DND-41 (cell line): Measurements from ENCODE around the gene ARMC2.

ENCODE experiments used
- ATAC-seq: fragments of 200-7000 bp; cut with Tn5 transposase; 3 replicates; pipeline ENCODE4 v1.9.1; 2021; ENCODE audit warnings: low read depth; ENCODE audit not compliant: insufficient read depth
- DNase-seq: peaks from one replicate; pipeline ENCODE4 v3.0.0-alpha.2; 2020
- H2AFZ ChIP-seq: 2 replicates; pipeline ENCODE4 v1.6.0; 2012; ENCODE audit warnings: low read depth, low read length
- H3K27ac ChIP-seq: 2 replicates; pipeline ENCODE4 v1.5.1; 2012; ENCODE audit warnings: low read length, inconsistent platforms
- H3K27me3 ChIP-seq: fragments of 200-600 bp; sonication (generic); 2 replicates; pipeline ENCODE4 v1.6.0; 2012; ENCODE audit warnings: low read length, mild to moderate bottlenecking, inconsistent platforms; ENCODE audit not compliant: insufficient read depth, poor library complexity
- H3K36me3 ChIP-seq: 2 replicates; pipeline ENCODE4 v1.5.1; 2012; ENCODE audit warnings: low read length, inconsistent platforms; ENCODE audit not compliant: insufficient read depth
- H3K4me1 ChIP-seq: 2 replicates; pipeline ENCODE4 v1.5.1; 2012; ENCODE audit warnings: mild to moderate bottlenecking, low read length; ENCODE audit not compliant: insufficient read depth
- H3K4me2 ChIP-seq: 2 replicates; pipeline ENCODE4 v1.6.0; 2012; ENCODE audit warnings: mild to moderate bottlenecking, moderate library complexity, low read length, inconsistent platforms; ENCODE audit not compliant: insufficient read depth
- H3K4me3 ChIP-seq, 2 experiments: fragments of 200-600 bp in 1 of 2; shearing (Covaris generic) in 1 of 2; 2 replicates each; pipeline ENCODE4 v1.5.1; 2012 to 2016; ENCODE audit warnings: inconsistent platforms in 2 of 2, low read length in 2 of 2, mild to moderate bottlenecking in 2 of 2, low read depth in 1 of 2, moderate library complexity in 1 of 2
- H3K79me2 ChIP-seq: 2 replicates; pipeline ENCODE4 v1.6.0; 2012; ENCODE audit warnings: low read length, inconsistent platforms; ENCODE audit not compliant: insufficient read depth
- H3K9ac ChIP-seq: 2 replicates; pipeline ENCODE4 v1.6.0; 2012; ENCODE audit warnings: low read depth, mild to moderate bottlenecking, inconsistent platforms, low read length, moderate library complexity
- H3K9me3 ChIP-seq: 2 replicates; pipeline ENCODE4 v1.5.1; 2012; ENCODE audit warnings: low read length, moderate library complexity, mild to moderate bottlenecking, inconsistent platforms; ENCODE audit not compliant: insufficient read depth, severe bottlenecking
- H4K20me1 ChIP-seq: 2 replicates; pipeline ENCODE4 v1.6.0; 2012; ENCODE audit warnings: low read length; ENCODE audit not compliant: insufficient read depth
- EZH2 ChIP-seq: IDR thresholded peaks from 3 replicates; pipeline ENCODE4 v1.6.1; 2012; ENCODE audit warnings: borderline replicate concordance, low read depth, mild to moderate bottlenecking, moderate library complexity, low read length, inconsistent platforms; ENCODE audit not compliant: severe bottlenecking
- TF ChIP-seq, protein P1 (sequence below): IDR thresholded peaks from 2 replicates; pipeline ENCODE4 v1.5.1; 2012; ENCODE audit warnings: borderline replicate concordance, low read length, moderate library complexity, mild to moderate bottlenecking; ENCODE audit not compliant: poor library complexity, severe bottlenecking; ENCODE audit errors: extremely low read depth

Gene ARMC2

GRCh38 chr6:108837236-108837971 lies 10.8 kb upstream of the ARMC2 start:
- Histone ChIP-seq H3K4me2 (peak overlapping the region; percentile 52), H4K20me1 (no peaks in the 10 kb centered on the region), H3K36me3 (no peaks in the 10 kb centered on the region), H3K79me2 (no peaks in the 10 kb centered on the region), H3K9me3 (no peaks in the 10 kb centered on the region), H3K27ac (peak overlapping the region; percentile 63), H3K4me3 (no peak overlapping the region; a peak in 1 of 4 replicates), H3K4me1 (peaks cover 25% of the 10 kb centered on the region), H3K27me3 (no peaks in the 10 kb centered on the region), H2AFZ (peak overlapping the region; percentile 48), H3K9ac (peak overlapping the region; percentile 11)
- ATAC-seq: peak; percentile 76
- no peak for TF ChIP-seq EZH2
- TF ChIP-seq, protein P1, sequence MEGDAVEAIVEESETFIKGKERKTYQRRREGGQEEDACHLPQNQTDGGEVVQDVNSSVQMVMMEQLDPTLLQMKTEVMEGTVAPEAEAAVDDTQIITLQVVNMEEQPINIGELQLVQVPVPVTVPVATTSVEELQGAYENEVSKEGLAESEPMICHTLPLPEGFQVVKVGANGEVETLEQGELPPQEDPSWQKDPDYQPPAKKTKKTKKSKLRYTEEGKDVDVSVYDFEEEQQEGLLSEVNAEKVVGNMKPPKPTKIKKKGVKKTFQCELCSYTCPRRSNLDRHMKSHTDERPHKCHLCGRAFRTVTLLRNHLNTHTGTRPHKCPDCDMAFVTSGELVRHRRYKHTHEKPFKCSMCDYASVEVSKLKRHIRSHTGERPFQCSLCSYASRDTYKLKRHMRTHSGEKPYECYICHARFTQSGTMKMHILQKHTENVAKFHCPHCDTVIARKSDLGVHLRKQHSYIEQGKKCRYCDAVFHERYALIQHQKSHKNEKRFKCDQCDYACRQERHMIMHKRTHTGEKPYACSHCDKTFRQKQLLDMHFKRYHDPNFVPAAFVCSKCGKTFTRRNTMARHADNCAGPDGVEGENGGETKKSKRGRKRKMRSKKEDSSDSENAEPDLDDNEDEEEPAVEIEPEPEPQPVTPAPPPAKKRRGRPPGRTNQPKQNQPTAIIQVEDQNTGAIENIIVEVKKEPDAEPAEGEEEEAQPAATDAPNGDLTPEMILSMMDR: no peak
- peak; percentile 47 for DNase-seq

- peak; percentile 4; the same call in 1 of the 3 replicates for ATAC-seq
- Histone ChIP-seq H2AFZ (peak overlapping the region; percentile 48; the same call in 1 of the 2 replicates), H3K36me3 (no peaks in the 10 kb centered on the region), H3K27me3 (no peaks in the 10 kb centered on the region), H3K79me2 (no peaks in the 10 kb centered on the region), H3K4me2 (peak overlapping the region; percentile 52), H3K4me3 (no peak overlapping the region), H4K20me1 (no peaks in the 10 kb centered on the region), H3K4me1 (peaks cover 25% of the 10 kb centered on the region), H3K27ac (peak overlapping the region; percentile 63), H3K9me3 (no peaks in the 10 kb centered on the region), H3K9ac (no peak overlapping the region)
- DNase-seq: peak; percentile 17
- TF ChIP-seq, protein P1: peak; percentile 40
- no peak for TF ChIP-seq EZH2
Observed at GRCh38 chr6:108838101-108838717, 10.0 kb upstream of the ARMC2 start.

DNA sequence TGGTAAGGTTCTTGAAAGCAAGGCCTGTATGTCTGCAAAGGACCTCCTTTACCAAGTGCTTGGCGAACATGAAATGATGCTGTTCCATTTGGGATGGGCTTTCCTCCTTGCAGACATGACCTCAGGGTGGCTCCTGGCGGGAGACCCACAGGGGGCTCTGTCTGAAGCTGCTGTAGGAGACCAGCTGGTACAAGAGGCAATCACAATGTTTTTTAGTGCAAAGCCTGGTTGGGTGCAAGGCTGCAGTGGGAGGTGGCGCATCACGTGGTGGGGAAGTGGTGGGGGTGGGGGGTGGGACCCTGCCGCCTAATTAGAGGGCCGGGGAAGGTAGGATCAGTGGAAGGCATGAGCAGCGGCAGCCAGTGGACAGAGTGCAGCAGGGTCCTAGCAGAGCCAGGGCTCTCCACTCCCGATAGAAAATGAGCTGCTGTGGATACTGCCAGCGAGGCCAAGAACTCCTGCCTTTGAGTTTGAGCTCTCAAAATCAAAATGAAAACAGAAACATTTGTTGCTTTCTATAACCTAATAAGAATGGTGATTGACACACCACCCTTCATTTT lies 9.1 kb upstream of the ARMC2 start:
- Histone ChIP-seq H3K9me3 (no peaks in the 10 kb centered on the region), H3K36me3 (no peaks in the 10 kb centered on the region), H4K20me1 (no peaks in the 10 kb centered on the region), H3K9ac (no peak overlapping the region), H3K4me2 (no peak overlapping the region), H3K79me2 (no peaks in the 10 kb centered on the region), H3K4me3 (no peak overlapping the region), H3K27ac (no peak overlapping the region), H3K4me1 (peaks cover 25% of the 10 kb centered on the region), H2AFZ (no peak overlapping the region), H3K27me3 (no peaks in the 10 kb centered on the region)
- no peak for DNase-seq
- TF ChIP-seq, protein P1: no peak
- ATAC-seq: no peak
